PC-9 (cell line): ENCODE data around the gene MAEA. TPM values are rescaled to one million over a fixed set of nuclear protein-coding genes. Genes with fewer than 3 reads are reported as not detected.

Experiments
- BruUV-seq: library from RNA; stranded (reverse); fragments of 400-500 nt; replicated peaks from 2 replicates; lab custom pipeline; 2021; lab: Mats Ljungman, UMichigan
- CTCF ChIA-PET: fragments of 300-600 bp; sonication (Branson Sonifier 250); formaldehyde crosslinking; loops from one replicate; lab custom pipeline; 2022; ENCODE audit warnings: antibody characterized with exemption; lab: Charles Lee
- POLR2A ChIA-PET: fragments of 300-600 bp; sonication (Branson Sonifier 250); formaldehyde crosslinking; loops from one replicate; lab custom pipeline; 2022; ENCODE audit warnings: antibody characterized with exemption; ENCODE audit not compliant: unreplicated experiment; lab: Charles Lee
- DNase-seq, 2 experiments: peaks; one replicate each; pipeline versions ENCODE4 v3.0.0 to v3.0.0-alpha.2; 2015 to 2022; ENCODE audit warnings: mixed read lengths in 1 of 2
- H2AFZ ChIP-seq: fragments of 200-600 bp; sonication (generic); 2 replicates; pipeline ENCODE4 v1.8.1; 2017; ENCODE audit warnings: antibody characterized with exemption
- H3F3A ChIP-seq: fragments of 200-600 bp; sonication (generic); 2 replicates; pipeline ENCODE4 v1.8.1; 2017; ENCODE audit warnings: antibody characterized with exemption, mild to moderate bottlenecking, low read depth; ENCODE audit not compliant: insufficient read depth
- H3K27ac ChIP-seq: fragments of 200-600 bp; sonication (generic); 2 replicates; pipeline ENCODE4 v1.6.1; 2016; ENCODE audit warnings: mixed run types
- H3K27me3 ChIP-seq: fragments of 200-600 bp; sonication (generic); 2 replicates; pipeline ENCODE4 v1.6.1; 2016; ENCODE audit warnings: low read depth, mixed run types; ENCODE audit not compliant: insufficient read depth
- H3K36me3 ChIP-seq: fragments of 200-600 bp; sonication (generic); 2 replicates; pipeline ENCODE4 v1.6.1; 2016; ENCODE audit warnings: low read depth, mixed run types
- H3K4me1 ChIP-seq: fragments of 200-600 bp; sonication (generic); replicated peaks from 2 replicates; pipeline ENCODE4 v1.6.1; 2016; ENCODE audit warnings: mixed run types; ENCODE audit not compliant: insufficient read depth
- H3K4me2 ChIP-seq: fragments of 200-600 bp; sonication (generic); 2 replicates; pipeline ENCODE4 v1.6.1; 2017; ENCODE audit warnings: mixed run types
- H3K4me3 ChIP-seq: fragments of 200-600 bp; sonication (generic); 2 replicates; pipeline ENCODE4 v1.6.1; 2016; ENCODE audit warnings: mixed run types
- H3K79me2 ChIP-seq: fragments of 200-600 bp; sonication (generic); 2 replicates; pipeline ENCODE4 v1.6.1; 2017; ENCODE audit warnings: low read depth, mixed run types
- H3K9me2 ChIP-seq: fragments of 200-600 bp; sonication (generic); 2 replicates; pipeline ENCODE4 v1.8.1; 2017; ENCODE audit warnings: mild to moderate bottlenecking; ENCODE audit not compliant: insufficient read depth
- H3K9me3 ChIP-seq: fragments of 200-600 bp; sonication (generic); 2 replicates; pipeline ENCODE4 v1.8.1; 2016; ENCODE audit warnings: low read depth; ENCODE audit not compliant: insufficient read depth
- H4K20me1 ChIP-seq: fragments of 200-600 bp; sonication (generic); 2 replicates; pipeline ENCODE4 v1.8.1; 2017; ENCODE audit not compliant: insufficient read depth
- CTCF ChIP-seq: fragments of 200-600 bp; sonication (generic); conservative IDR thresholded peaks from 2 replicates; pipeline ENCODE4 v1.6.1; 2017; ENCODE audit warnings: mixed run types, antibody characterized with exemption, mild to moderate bottlenecking, moderate library complexity
- EZH2 ChIP-seq: fragments of 200-600 bp; sonication (generic); IDR thresholded peaks from 2 replicates; pipeline ENCODE4 v1.8.0; 2017; ENCODE audit warnings: antibody characterized with exemption, low read depth
- intact Hi-C: fragments of 100-400 bp; cut with micrococcal nuclease; formaldehyde crosslinking; loops from one replicate; pipeline ENCODE4 v1.10.0; 2022; ENCODE audit not compliant: unreplicated experiment
- total RNA-seq: library from RNA; stranded (reverse); gene quantifications from 2 replicates; pipeline ENCODE4 v1.2.3, GENCODE V29; 2021

The MAEA gene
- total RNA-seq, 1 experiment from 2014 or later: 79.4 TPM

GRCh38 chr4:1346781-1347409 is 57.2 kb downstream of the MAEA start, which contains the start of gene UVSSA:
TSS of gene UVSSA (plus strand) at chr4:1347208. CDS start at chr4:1348092, 884 bp downstream.
- Histone ChIP-seq H3K4me1 (peaks cover 30% of the 10 kb centered on the region), H3K9me2 (no peaks in the 10 kb centered on the region), H3K9me3 (no peaks in the 10 kb centered on the region), H2AFZ (peak within 1 kb of the TSS; percentile 86), H3K79me2 (peaks cover 16% of the 10 kb centered on the region; the same call in 1 of the 2 replicates), H3K4me2 (peak within 1 kb of the TSS; percentile 100), H3F3A (peaks cover 39% of the 10 kb centered on the region), H3K4me3 (peak within 1 kb of the TSS; percentile 93), H3K27me3 (no peaks in the 10 kb centered on the region), H4K20me1 (no peaks in the 10 kb centered on the region), H3K27ac (peak within 1 kb of the TSS; percentile 73), H3K36me3 (no peaks in the 10 kb centered on the region)
- intact Hi-C loops: loop anchor here (1.0 to 10.0 kb wide), 6 partner anchors 99 to 1105 kb away; partner anchors contain the start of genes FGFRL1, TACC3 and TMEM129
- TF ChIP-seq CTCF (no peak), EZH2 (no peak)
- peak; percentile 96 to 100 for DNase-seq
- no TSS peak for BruUV-seq
- ChIA-PET CTCF (interaction anchor here (0.6 to 0.7 kb wide), 3 partner anchors 307 to 1095 kb away, joined by 3 to 4 read pairs (median 4); partner anchors contain the start of gene SLBP), POLR2A (interaction anchor here (0.6 to 1.0 kb wide), 9 partner anchors 17 to 674 kb away, joined by 3 to 13 read pairs (median 3); partner anchors contain the start of genes GAK and TMEM175)

- H3K27me3 ChIP-seq: no peaks in the 10 kb centered on the region
- peaks cover 37% of the 10 kb centered on the region for H3F3A ChIP-seq
- DNase-seq: peak; percentile 69 to 72
- H3K4me2 ChIP-seq: peak overlapping the region; percentile 100
- no TSS peak for BruUV-seq
- H3K4me3 ChIP-seq: peak overlapping the region; percentile 84
- peaks cover 30% of the 10 kb centered on the region for H3K4me1 ChIP-seq
- CTCF ChIA-PET: interaction anchor here (0.7 kb wide), 1 partner anchor 364 kb away, joined by 3 read pairs; the partner anchor contains the start of gene SLBP
- no peaks in the 10 kb centered on the region for H3K9me2 ChIP-seq
- peak overlapping the region; percentile 79 for H2AFZ ChIP-seq
- peak overlapping the region; percentile 73 for H3K27ac ChIP-seq
- POLR2A ChIA-PET: interaction anchor here (0.9 to 1.0 kb wide), 3 partner anchors 18 to 170 kb away, joined by 4 to 13 read pairs (median 11); no protein-coding TSS in a partner anchor
- no peaks in the 10 kb centered on the region for H3K9me3 ChIP-seq
- intact Hi-C loops: loop anchor here (2.0 to 10.0 kb wide), 5 partner anchors 217 to 1105 kb away; partner anchors contain the start of genes FGFRL1, TACC3 and TMEM129
- H3K36me3 ChIP-seq: no peaks in the 10 kb centered on the region
- TF ChIP-seq CTCF (0 out of 2 replicates have a peak, but pooled peaks have one; percentile 14), EZH2 (no peak)
- peaks cover 16% of the 10 kb centered on the region; the same call in 1 of the 2 replicates for H3K79me2 ChIP-seq
- H4K20me1 ChIP-seq: peaks cover 5% of the 10 kb centered on the region; the same call in 1 of the 2 replicates
Observed at GRCh38 chr4:1347410-1347864, 57.7 kb downstream of the MAEA start.

GRCh38 chr4:1348014-1348513 is 58.4 kb downstream of the MAEA start:
- Histone ChIP-seq H3K79me2 (peaks cover 16% of the 10 kb centered on the region; the same call in 1 of the 2 replicates), H3K9me3 (no peaks in the 10 kb centered on the region), H2AFZ (peak overlapping the region; percentile 79), H3K36me3 (no peaks in the 10 kb centered on the region), H3F3A (peaks cover 37% of the 10 kb centered on the region), H3K27me3 (no peaks in the 10 kb centered on the region), H3K9me2 (no peaks in the 10 kb centered on the region), H4K20me1 (peaks cover 8% of the 10 kb centered on the region; the same call in 1 of the 2 replicates), H3K4me3 (peak overlapping the region; percentile 84), H3K27ac (peak overlapping the region; percentile 73), H3K4me1 (peaks cover 30% of the 10 kb centered on the region), H3K4me2 (peak overlapping the region; percentile 100)
- TF ChIP-seq EZH2: no peak
- 0 out of 2 replicates have a peak, but pooled peaks have one; percentile 5 for TF ChIP-seq CTCF
- ChIA-PET POLR2A (no interaction called here), CTCF (no interaction called here)
- intact Hi-C loops: loop anchor here (5.0 to 10.0 kb wide), 3 partner anchors 336 to 1106 kb away; partner anchors contain the start of genes FGFRL1, TACC3 and TMEM129
- no peak for DNase-seq
- BruUV-seq: TSS peak; percentile 69
